Omental fat pad (tissue), 4 donors: Measurements from ENCODE around the gene C5orf52. TPM values are rescaled to one million over a fixed set of nuclear protein-coding genes. Genes with fewer than 3 reads are reported as not detected.
A peak's percentile ranks its signal among the peaks of the same experiment; 100 is the strongest.

ENCODE experiments used
- ATAC-seq: fragments of 150-250 bp; one replicate; pipeline ENCODE4 v1.9.1; 2016; ENCODE audit warnings: mild to moderate bottlenecking, moderate library complexity; ENCODE audit not compliant: low FRiP score
- DNase-seq: peaks from one replicate; pipeline ENCODE4 v3.0.0-alpha.2; 2019; ENCODE audit warnings: low spot score
- total RNA-seq, 4 donors: library from RNA; depleted of rRNA; stranded (reverse); fragments of >200 nt; gene quantifications; one replicate each; pipeline ENCODE4 v1.1.0, GENCODE V29; 2016
- TF ChIP-seq, protein P1 (sequence below), 3 donors: fragments of 450-650 bp; IDR thresholded peaks; one replicate each; pipeline ENCODE4 v1.5.1; 2016 to 2017; ENCODE audit warnings: antibody characterized with exemption in 3 of 3, mild to moderate bottlenecking in 3 of 3, moderate library complexity in 2 of 3

The C5orf52 gene
- not detected for total RNA-seq

GRCh38 chr5:157670662-157671591, at the start of gene C5orf52:
C5orf52 (plus strand) TSS chr5:157671533; CDS start chr5:157671615, 82 bp downstream.
- peak; percentile 54 for ATAC-seq
- DNase-seq: no peak
- TF ChIP-seq, protein P1, sequence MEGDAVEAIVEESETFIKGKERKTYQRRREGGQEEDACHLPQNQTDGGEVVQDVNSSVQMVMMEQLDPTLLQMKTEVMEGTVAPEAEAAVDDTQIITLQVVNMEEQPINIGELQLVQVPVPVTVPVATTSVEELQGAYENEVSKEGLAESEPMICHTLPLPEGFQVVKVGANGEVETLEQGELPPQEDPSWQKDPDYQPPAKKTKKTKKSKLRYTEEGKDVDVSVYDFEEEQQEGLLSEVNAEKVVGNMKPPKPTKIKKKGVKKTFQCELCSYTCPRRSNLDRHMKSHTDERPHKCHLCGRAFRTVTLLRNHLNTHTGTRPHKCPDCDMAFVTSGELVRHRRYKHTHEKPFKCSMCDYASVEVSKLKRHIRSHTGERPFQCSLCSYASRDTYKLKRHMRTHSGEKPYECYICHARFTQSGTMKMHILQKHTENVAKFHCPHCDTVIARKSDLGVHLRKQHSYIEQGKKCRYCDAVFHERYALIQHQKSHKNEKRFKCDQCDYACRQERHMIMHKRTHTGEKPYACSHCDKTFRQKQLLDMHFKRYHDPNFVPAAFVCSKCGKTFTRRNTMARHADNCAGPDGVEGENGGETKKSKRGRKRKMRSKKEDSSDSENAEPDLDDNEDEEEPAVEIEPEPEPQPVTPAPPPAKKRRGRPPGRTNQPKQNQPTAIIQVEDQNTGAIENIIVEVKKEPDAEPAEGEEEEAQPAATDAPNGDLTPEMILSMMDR (IDR thresholded peaks at IDR 0.05): no peak

DNA sequence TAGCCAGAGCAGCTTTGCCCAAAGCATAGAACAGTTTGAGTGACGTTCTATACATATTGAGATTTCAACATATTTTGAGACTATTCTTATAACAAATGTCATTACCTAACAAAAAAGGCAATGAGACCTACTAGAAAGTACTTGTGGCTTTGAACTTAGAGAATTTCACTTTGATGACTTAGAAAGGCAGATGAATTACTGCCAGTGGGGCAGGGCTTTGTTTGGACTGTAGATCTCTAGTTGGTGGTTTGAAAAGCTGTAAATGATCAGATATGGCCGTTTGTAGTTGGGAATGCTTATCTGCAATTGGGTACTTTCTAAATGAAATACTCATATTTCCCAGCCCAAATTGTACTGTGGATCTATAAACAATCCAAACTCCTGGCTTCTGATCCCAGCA, 47.2 kb upstream of the C5orf52 start:
- no peak for DNase-seq

GRCh38 chr5:157626831-157627230, 44.5 kb upstream of the C5orf52 start:
- ATAC-seq (no peak), DNase-seq (no peak)
- TF ChIP-seq, protein P1 (IDR thresholded peaks at IDR 0.05): no peak

More for the DNA sequence above, 47.2 kb upstream of the C5orf52 start:
- TF ChIP-seq, protein P1 (IDR thresholded peaks at IDR 0.05): no peak
- no peak for ATAC-seq

- TF ChIP-seq, protein P1 (IDR thresholded peaks at IDR 0.05): no peak
- DNase-seq (no peak), ATAC-seq (no peak)
Observed at GRCh38 chr5:157630341-157630740, 41.0 kb upstream of the C5orf52 start.

GRCh38 chr5:157640406-157641066, 30.8 kb upstream of the C5orf52 start:
- TF ChIP-seq, protein P1 (IDR thresholded peaks at IDR 0.05): no peak
- DNase-seq (no peak), ATAC-seq (no peak)

DNA sequence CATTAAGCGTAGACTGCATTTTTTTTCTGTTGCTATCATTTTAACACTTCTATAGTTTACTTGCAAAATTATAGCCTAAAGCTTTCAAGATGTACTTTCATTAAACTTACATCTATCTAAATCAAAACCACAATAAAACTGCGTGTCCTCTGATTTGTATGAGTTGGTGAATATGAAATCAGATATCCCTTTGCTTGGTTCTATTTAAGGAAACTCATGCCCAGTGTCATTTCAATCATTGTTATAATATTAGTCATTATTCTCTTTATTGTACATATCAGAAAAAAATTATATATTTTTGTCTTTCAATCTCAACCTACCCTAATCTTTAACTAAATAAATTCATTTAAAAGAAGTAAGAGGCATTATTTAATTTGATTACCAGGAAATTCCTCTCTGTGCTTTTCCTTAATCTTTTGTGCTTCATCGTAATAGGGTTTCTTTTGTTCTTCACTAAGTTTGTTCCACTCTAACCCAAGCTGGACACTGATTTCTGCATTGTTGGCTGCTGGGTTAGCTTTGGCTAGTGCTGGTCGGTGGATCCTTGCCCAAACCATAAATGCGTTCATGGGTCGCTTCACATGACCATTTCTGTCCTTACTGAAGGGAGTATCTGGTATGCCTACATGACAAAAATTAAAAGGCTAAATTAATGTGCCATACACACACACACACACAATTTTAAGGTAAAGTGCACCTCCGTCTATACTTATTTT, 22.9 kb upstream of the C5orf52 start:
- DNase-seq: no peak
- ATAC-seq: no peak
- TF ChIP-seq, protein P1 (IDR thresholded peaks at IDR 0.05): no peak
